LNCaP clone FGC (cell line): ENCODE measurements around the gene SRGAP1.

Experiments
- DNase-seq: peaks from one replicate; pipeline ENCODE4 v3.0.0-alpha.2; 2011; ENCODE audit warnings: low read depth
- H3K4me3 ChIP-seq: 2 replicates; pipeline ENCODE4 v1.5.1; 2011; ENCODE audit warnings: mild to moderate bottlenecking, low read depth, low read length, control low read depth
- TF ChIP-seq, protein P1 (sequence below): IDR thresholded peaks from 2 replicates; pipeline ENCODE4 v1.5.1; 2012; ENCODE audit warnings: mild to moderate bottlenecking; ENCODE audit not compliant: control insufficient read depth, insufficient read depth; ENCODE audit errors: extremely low read depth

Gene SRGAP1

DNA sequence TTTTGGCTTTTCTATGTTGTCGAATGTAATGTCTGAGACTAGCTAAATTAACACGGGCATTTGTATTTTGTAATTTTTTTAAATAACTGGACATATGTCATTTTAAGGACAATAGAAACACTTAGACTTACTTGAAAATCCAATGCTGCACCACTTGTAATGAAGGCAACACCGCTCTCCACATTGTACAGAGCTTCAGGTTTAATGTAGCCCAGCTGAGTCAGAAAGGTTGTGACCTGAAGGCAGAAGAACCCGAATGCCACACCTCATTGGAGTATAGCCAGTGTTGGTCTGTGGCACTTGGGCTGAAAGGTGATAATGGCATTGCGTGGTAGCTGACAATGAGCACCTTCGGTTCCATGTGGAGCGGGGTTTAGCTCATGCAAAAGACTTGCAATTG, 298.3 kb downstream of the SRGAP1 start:
- no peak overlapping the region for H3K4me3 ChIP-seq
- no peak for DNase-seq
- TF ChIP-seq, protein P1, sequence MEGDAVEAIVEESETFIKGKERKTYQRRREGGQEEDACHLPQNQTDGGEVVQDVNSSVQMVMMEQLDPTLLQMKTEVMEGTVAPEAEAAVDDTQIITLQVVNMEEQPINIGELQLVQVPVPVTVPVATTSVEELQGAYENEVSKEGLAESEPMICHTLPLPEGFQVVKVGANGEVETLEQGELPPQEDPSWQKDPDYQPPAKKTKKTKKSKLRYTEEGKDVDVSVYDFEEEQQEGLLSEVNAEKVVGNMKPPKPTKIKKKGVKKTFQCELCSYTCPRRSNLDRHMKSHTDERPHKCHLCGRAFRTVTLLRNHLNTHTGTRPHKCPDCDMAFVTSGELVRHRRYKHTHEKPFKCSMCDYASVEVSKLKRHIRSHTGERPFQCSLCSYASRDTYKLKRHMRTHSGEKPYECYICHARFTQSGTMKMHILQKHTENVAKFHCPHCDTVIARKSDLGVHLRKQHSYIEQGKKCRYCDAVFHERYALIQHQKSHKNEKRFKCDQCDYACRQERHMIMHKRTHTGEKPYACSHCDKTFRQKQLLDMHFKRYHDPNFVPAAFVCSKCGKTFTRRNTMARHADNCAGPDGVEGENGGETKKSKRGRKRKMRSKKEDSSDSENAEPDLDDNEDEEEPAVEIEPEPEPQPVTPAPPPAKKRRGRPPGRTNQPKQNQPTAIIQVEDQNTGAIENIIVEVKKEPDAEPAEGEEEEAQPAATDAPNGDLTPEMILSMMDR = no peak

DNA sequence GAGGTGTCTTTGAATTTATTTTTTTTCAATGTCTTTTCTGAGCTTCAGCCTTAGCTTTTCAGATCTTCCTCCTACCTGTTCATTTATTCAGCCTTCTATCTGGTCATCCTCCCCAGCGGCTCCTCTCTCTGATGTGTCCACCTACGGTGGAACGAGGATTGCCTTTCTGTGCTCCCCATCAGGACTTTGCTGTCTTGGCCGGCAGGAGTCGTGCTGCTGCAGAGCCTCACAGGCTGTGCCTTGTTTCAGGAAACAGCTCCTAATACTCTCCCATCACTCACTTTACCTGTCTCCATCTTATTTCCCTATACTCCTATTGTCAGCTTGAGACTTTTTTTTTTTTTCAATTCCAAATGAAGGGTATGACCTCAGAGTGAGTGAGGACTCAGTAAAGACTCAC, 300.7 kb downstream of the SRGAP1 start:
- TF ChIP-seq, protein P1 = no peak
- no peak for DNase-seq
- no peak overlapping the region for H3K4me3 ChIP-seq

DNA sequence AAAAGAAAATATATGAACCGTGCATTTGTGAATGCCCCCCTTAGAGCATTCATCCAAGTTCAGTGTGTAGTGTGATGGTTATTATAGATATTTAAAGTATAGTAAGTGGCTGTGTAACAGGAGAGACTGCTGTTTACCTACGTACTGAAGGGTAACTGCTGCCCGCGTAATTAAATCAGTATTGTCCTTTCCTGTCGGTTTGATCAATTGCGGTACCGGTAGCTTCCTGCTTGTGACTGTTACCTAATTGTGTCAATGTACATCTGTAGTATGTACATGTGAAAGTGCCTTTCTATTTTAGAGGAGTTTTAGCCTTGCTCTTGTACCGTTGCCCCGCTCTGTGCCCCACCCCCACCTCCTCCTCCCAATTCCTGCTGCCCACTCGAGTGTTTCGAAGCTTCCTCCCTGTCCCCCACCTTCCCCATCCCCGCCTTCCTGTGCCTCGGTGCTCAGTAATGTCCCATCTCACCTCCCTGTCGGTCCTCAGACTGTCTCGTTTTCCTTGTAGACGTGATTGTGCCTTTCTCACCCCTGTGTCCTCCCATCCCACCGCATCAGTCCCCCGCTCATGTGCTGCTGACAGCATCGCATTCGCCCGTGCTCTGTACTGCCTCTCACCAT, 302.6 kb downstream of the SRGAP1 start:
- no peak for DNase-seq
- no peak overlapping the region for H3K4me3 ChIP-seq
- TF ChIP-seq, protein P1 = no peak

DNA sequence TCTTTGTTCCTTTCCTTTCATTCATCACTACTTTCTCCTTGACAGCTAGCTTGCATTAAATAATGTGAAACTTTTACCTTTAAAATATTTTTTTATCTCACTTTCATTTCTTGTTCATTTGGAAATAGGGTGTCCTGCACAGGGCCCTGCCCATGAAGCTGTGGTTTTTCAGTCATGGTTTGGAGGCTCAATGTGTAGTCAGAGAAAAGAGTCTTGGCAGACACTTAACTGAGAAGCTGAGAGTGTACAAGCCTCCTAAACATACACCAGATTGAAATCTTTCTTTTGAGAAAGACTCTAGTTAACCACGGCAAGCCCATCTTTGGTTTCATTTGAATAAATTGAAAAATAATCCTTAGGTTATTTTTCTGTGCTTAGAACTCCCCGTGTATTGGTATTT, 303.4 kb downstream of the SRGAP1 start:
- TF ChIP-seq, protein P1 = no peak

DNA sequence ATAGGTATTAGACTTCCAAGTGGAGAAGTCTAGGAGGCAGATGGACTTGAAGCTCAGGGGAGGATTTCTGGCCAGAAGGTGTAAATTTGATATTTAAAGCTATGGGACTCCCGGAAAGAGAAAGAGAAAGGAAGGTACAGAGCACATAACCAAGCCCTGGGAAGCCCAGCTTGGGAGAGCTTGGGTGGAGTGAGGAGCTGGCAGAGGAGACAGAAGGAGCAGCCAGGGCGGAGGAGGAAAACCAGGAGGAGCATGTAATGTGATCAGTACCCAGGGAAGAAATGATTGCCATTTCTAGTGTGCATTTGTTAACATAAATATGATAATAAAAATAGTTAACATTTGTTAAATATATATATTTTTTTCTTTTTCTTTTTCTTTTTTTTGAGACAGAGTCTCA, 310.2 kb downstream of the SRGAP1 start:
- no peak for DNase-seq
- TF ChIP-seq, protein P1 = no peak
- no peak overlapping the region for H3K4me3 ChIP-seq

More for the DNA sequence above, 303.4 kb downstream of the SRGAP1 start:
- no peak overlapping the region for H3K4me3 ChIP-seq
- no peak for DNase-seq

DNA sequence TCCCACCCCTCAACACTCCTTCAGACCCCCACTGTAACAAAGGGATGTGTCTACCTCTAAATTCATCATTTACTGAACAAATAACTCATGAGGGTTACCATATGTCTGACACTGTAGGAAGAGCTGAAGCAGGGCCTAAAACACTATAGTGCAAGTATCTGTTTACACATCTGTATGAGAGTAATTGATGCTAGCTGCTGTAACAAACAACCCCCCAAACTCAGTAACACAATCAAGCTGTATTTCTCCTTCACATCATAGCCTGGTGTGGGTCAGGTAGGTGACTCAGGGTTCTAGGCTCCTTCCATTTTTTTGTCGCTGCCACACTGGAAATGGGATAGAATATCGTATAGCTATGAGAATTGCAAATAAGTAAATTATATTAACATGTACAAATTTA, 312.6 kb downstream of the SRGAP1 start:
- H3K4me3 ChIP-seq = no peak overlapping the region
- TF ChIP-seq, protein P1 = no peak
- no peak for DNase-seq

DNA sequence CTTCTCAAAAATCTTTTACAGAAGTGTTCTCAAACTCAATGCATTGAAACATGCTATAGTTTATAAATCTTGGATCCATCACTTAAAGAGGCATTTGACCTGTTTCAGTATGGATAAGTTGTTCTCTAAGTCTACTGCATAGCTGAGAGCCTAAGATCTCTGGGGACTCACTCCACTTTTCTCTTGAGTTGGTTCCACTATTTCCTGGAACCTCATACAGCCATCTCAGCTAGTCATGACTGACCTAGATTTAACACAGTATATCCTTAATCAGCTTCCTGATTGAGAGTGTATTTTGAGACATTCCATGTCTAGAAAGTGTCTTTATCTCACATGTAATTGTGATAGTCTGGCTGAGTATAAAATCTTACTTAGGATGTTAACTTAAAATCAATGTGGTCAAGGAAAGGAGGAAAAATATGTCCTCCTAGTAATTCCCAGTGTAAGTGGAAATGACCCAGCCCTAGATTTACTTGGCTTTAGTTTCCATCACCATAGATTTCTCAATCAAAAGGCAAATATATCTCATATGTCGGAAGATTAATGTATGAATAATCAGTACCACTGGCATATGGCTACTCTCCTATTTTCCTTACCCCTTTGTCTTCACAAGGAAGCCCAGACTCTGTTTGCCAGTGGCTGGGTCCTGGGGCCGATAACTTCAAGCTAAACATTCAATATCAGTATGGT, 315.7 kb downstream of the SRGAP1 start:
- TF ChIP-seq, protein P1 = no peak
- no peak for DNase-seq
- H3K4me3 ChIP-seq = no peak overlapping the region
